OCI-LY7 (cell line): ENCODE results near the gene TMEM147. TPM values are rescaled to one million over a fixed set of nuclear protein-coding genes. Genes with fewer than 3 reads are reported as not detected.

ENCODE experiments used
- BruUV-seq: library from RNA; stranded (reverse); fragments of 400-500 nt; replicated peaks from 2 replicates; lab custom pipeline; 2021; lab: Mats Ljungman, UMichigan
- CTCF ChIA-PET: fragments of 300-600 bp; sonication (Branson Sonifier 250); formaldehyde crosslinking; loops from one replicate; lab custom pipeline; 2022; ENCODE audit warnings: antibody characterized with exemption; ENCODE audit not compliant: unreplicated experiment; lab: Charles Lee
- POLR2A ChIA-PET: fragments of 300-600 bp; sonication (Branson Sonifier 250); formaldehyde crosslinking; loops from one replicate; lab custom pipeline; 2022; ENCODE audit warnings: antibody characterized with exemption; lab: Charles Lee
- DNase-seq: peaks from one replicate; pipeline ENCODE4 v3.0.0-alpha.2; 2015; ENCODE audit warnings: low spot score
- H2AFZ ChIP-seq: fragments of 200-600 bp; sonication (generic), shearing (Covaris generic); 2 replicates; pipeline ENCODE4 v1.6.1; 2014; ENCODE audit warnings: mild to moderate bottlenecking, antibody characterized with exemption, low read length, moderate library complexity
- H3K27ac ChIP-seq: fragments of 200-600 bp; sonication (generic); 2 replicates; pipeline ENCODE4 v1.5.1; 2014; ENCODE audit warnings: mixed run types, low read depth, mild to moderate bottlenecking, moderate library complexity, low read length, inconsistent platforms; ENCODE audit not compliant: poor library complexity, severe bottlenecking
- H3K36me3 ChIP-seq: fragments of 200-600 bp; sonication (generic); 2 replicates; pipeline ENCODE4 v1.6.1; 2014; ENCODE audit warnings: mild to moderate bottlenecking, antibody characterized with exemption, low read length, moderate library complexity, mixed read lengths; ENCODE audit not compliant: insufficient read depth
- H3K4me1 ChIP-seq: fragments of 200-600 bp; sonication (generic); 2 replicates; pipeline ENCODE4 v1.5.1; 2014; ENCODE audit warnings: mild to moderate bottlenecking, low read length; ENCODE audit not compliant: insufficient read depth, poor library complexity, severe bottlenecking
- H3K4me2 ChIP-seq: fragments of 200-600 bp; sonication (generic); 2 replicates; pipeline ENCODE4 v1.6.1; 2014; ENCODE audit warnings: mild to moderate bottlenecking, low read length
- H3K4me3 ChIP-seq: fragments of 200-600 bp; sonication (generic); 2 replicates; pipeline ENCODE4 v1.5.1; 2014; ENCODE audit warnings: mild to moderate bottlenecking, low read depth, low read length; ENCODE audit not compliant: poor library complexity, severe bottlenecking
- H3K79me2 ChIP-seq: fragments of 200-600 bp; sonication (generic); 2 replicates; pipeline ENCODE4 v1.6.1; 2016; ENCODE audit warnings: low read depth, mild to moderate bottlenecking, low read length, moderate library complexity, mixed read lengths; ENCODE audit not compliant: insufficient read depth
- H3K9me2 ChIP-seq: fragments of 200-600 bp; sonication (generic); 2 replicates; pipeline ENCODE4 v1.6.1; 2016; ENCODE audit warnings: mild to moderate bottlenecking, low read length, mixed read lengths; ENCODE audit not compliant: insufficient read depth
- H3K9me3 ChIP-seq: fragments of 200-600 bp; sonication (generic); 2 replicates; pipeline ENCODE4 v1.6.1; 2014; ENCODE audit warnings: mild to moderate bottlenecking, mixed run types, low read length, mixed read lengths
- H4K20me1 ChIP-seq: fragments of 200-600 bp; sonication (generic); 2 replicates; pipeline ENCODE4 v1.6.1; 2014; ENCODE audit warnings: mild to moderate bottlenecking, antibody characterized with exemption, low read length, moderate library complexity, mixed read lengths; ENCODE audit not compliant: insufficient read depth
- CTCF ChIP-seq: fragments of 200-600 bp; sonication (generic); conservative IDR thresholded peaks from 2 replicates; pipeline ENCODE4 v1.5.1; 2014; ENCODE audit warnings: mild to moderate bottlenecking, antibody characterized with exemption, low read length, moderate library complexity, mixed read lengths
- EZH2phosphoT487 ChIP-seq: fragments of 200-600 bp; sonication (generic); IDR thresholded peaks from 2 replicates; pipeline ENCODE4 v1.6.1; 2018; ENCODE audit warnings: low read depth, borderline replicate concordance, mild to moderate bottlenecking, mixed run types, antibody characterized with exemption, low read length, moderate library complexity, mixed read lengths
- intact Hi-C: fragments of 100-400 bp; cut with micrococcal nuclease; formaldehyde crosslinking; loops from one replicate; pipeline ENCODE4 v1.10.0; 2022; ENCODE audit not compliant: unreplicated experiment
- total RNA-seq, 2 experiments: library from RNA; depleted of rRNA in 1 of 2; stranded (reverse); fragments of >200 nt in 1 of 2; shearing (Covaris generic) in 1 of 2; gene quantifications; 2 replicates each; pipeline ENCODE4 v1.2.3, GENCODE V29; 2014 to 2022

TMEM147 gene
- total RNA-seq, 2 experiments from 2014 or later, result 47.1 to 83.2 TPM

DNA sequence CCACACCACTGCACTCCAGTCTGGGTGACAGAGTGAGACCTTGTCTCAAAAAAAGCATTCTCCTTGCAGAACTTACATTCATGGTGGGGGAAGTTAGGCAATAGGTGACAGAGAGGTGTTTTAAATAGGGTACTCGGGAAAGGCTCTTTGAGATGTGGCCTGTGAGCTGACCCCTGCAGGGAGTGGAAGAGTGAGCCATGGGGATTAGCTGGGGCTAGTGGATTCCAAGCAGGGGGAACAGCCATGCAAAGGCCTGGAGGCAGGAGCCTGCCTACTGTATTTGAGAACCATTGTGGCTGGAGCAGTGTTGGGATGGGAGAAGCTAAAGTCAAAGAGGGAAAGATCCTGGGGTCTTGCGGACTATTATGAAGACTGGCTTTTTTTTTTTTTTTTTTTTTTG lies 28.1 kb upstream of the TMEM147 start:
- Histone ChIP-seq H3K27ac (no peak overlapping the region), H4K20me1 (no peaks in the 10 kb centered on the region), H3K9me2 (no peaks in the 10 kb centered on the region), H3K79me2 (no peaks in the 10 kb centered on the region), H2AFZ (no peak overlapping the region), H3K4me2 (no peak overlapping the region), H3K4me1 (no peaks in the 10 kb centered on the region), H3K4me3 (no peak overlapping the region), H3K9me3 (no peaks in the 10 kb centered on the region), H3K36me3 (no peaks in the 10 kb centered on the region)
- BruUV-seq, result no TSS peak
- no peak for DNase-seq
- intact Hi-C loops, result no loop called here
- no peak for TF ChIP-seq CTCF
- TF ChIP-seq EZH2phosphoT487, result no peak
- ChIA-PET POLR2A (interaction anchor here (0.6 kb wide), 1 partner anchor 123 kb away, joined by 3 read pairs; no protein-coding TSS in a partner anchor), CTCF (no interaction called here)

- no peak for TF ChIP-seq CTCF
- no peak for TF ChIP-seq EZH2phosphoT487
- no peaks in the 10 kb centered on the region for H3K36me3 ChIP-seq
- intact Hi-C loops, result no loop called here
- H3K79me2 ChIP-seq, result no peaks in the 10 kb centered on the region
- H2AFZ ChIP-seq, result no peak overlapping the region
- DNase-seq, result no peak
- no peaks in the 10 kb centered on the region for H4K20me1 ChIP-seq
- no peak overlapping the region for H3K4me2 ChIP-seq
- no peaks in the 10 kb centered on the region for H3K9me3 ChIP-seq
- ChIA-PET POLR2A (no interaction called here), CTCF (no interaction called here)
- no TSS peak for BruUV-seq
- H3K27ac ChIP-seq, result no peak overlapping the region
- H3K4me3 ChIP-seq, result no peak overlapping the region
- no peaks in the 10 kb centered on the region for H3K9me2 ChIP-seq
- H3K4me1 ChIP-seq, result no peaks in the 10 kb centered on the region
Observed at GRCh38 chr19:35518313-35518712, 27.1 kb upstream of the TMEM147 start.

- BruUV-seq, result no TSS peak
- Histone ChIP-seq H3K9me2 (no peaks in the 10 kb centered on the region), H3K4me2 (no peak overlapping the region), H3K9me3 (no peaks in the 10 kb centered on the region), H3K79me2 (no peaks in the 10 kb centered on the region), H3K36me3 (no peaks in the 10 kb centered on the region), H3K27ac (no peak overlapping the region), H3K4me1 (no peaks in the 10 kb centered on the region), H3K4me3 (no peak overlapping the region), H2AFZ (no peak overlapping the region), H4K20me1 (no peaks in the 10 kb centered on the region)
- no peak for TF ChIP-seq CTCF
- TF ChIP-seq EZH2phosphoT487, result no peak
- intact Hi-C loops, result no loop called here
- no peak for DNase-seq
- CTCF ChIA-PET, result no interaction called here
- POLR2A ChIA-PET, result no interaction called here
Observed at GRCh38 chr19:35519291-35519690, 26.1 kb upstream of the TMEM147 start.
